WTC11 (cell line): ENCODE data around the gene SOS2. TPM values are rescaled to one million over a fixed set of nuclear protein-coding genes. Genes with fewer than 3 reads are reported as not detected.

Experiments used
- ATAC-seq: fragments of 200-7000 bp; cut with Tn5 transposase; 2 replicates; pipeline ENCODE4 v1.10.0; 2021; ENCODE audit warnings: mild to moderate bottlenecking, moderate library complexity
- CTCF ChIA-PET: fragments of 300-600 bp; sonication (Branson Sonifier 250); formaldehyde crosslinking; loops from one replicate; lab custom pipeline; 2021; ENCODE audit warnings: antibody characterized with exemption; lab: Charles Lee
- POLR2A ChIA-PET: fragments of 350-600 bp; sonication (Branson Sonifier 250); formaldehyde crosslinking; loops from one replicate; lab custom pipeline; 2021; ENCODE audit warnings: antibody characterized with exemption; lab: Charles Lee
- DNase-seq: peaks from one replicate; pipeline ENCODE4 v3.0.0; 2021; ENCODE audit warnings: low spot score
- H3K27ac Mint-ChIP-seq: 2 replicates; pipeline ENCODE4 v1.8.0; 2021; ENCODE audit warnings: mixed read lengths
- H3K27me3 Mint-ChIP-seq: 2 replicates; pipeline ENCODE4 v1.8.0; 2021; ENCODE audit warnings: low read depth, mild to moderate bottlenecking, moderate library complexity, mixed read lengths
- H3K36me3 Mint-ChIP-seq: 2 replicates; pipeline ENCODE4 v1.8.0; 2021; ENCODE audit warnings: mixed read lengths
- H3K4me1 Mint-ChIP-seq: 2 replicates; pipeline ENCODE4 v1.8.0; 2022; ENCODE audit warnings: mixed read lengths
- H3K4me3 Mint-ChIP-seq: 2 replicates; pipeline ENCODE4 v1.8.0; 2021; ENCODE audit warnings: mild to moderate bottlenecking, moderate library complexity, mixed read lengths
- H3K9me3 Mint-ChIP-seq: 2 replicates; pipeline ENCODE4 v1.8.0; 2021; ENCODE audit warnings: mixed read lengths
- AFF4 ChIP-seq: sonication (generic); formaldehyde crosslinking; IDR thresholded peaks from 2 replicates; pipeline ENCODE4 v1.8.1; 2023; ENCODE audit warnings: mild to moderate bottlenecking, missing genetic modification reagents, borderline replicate concordance
- AR ChIP-seq: fragments of 250-450 bp; sonication (Bioruptor Pico); IDR thresholded peaks from 2 replicates; pipeline ENCODE4 v1.9.0; 2021; ENCODE audit warnings: mild to moderate bottlenecking
- ATF6 ChIP-seq: sonication (generic); formaldehyde crosslinking; IDR thresholded peaks from 2 replicates; pipeline ENCODE4 v1.8.1; 2023; ENCODE audit warnings: mild to moderate bottlenecking, missing genetic modification reagents
- CREB1 ChIP-seq: sonication (generic); formaldehyde crosslinking; IDR thresholded peaks from 2 replicates; pipeline ENCODE4 v1.8.0; 2023; ENCODE audit warnings: mild to moderate bottlenecking, missing genetic modification reagents
- FOXP4 ChIP-seq: sonication (generic); formaldehyde crosslinking; IDR thresholded peaks from 2 replicates; pipeline ENCODE4 v1.8.0; 2022; ENCODE audit warnings: mild to moderate bottlenecking, missing genetic modification reagents
- GRHL2 ChIP-seq: fragments of 250-450 bp; sonication (Bioruptor Pico); IDR thresholded peaks from 2 replicates; pipeline ENCODE4 v1.8.0; 2022; ENCODE audit warnings: mild to moderate bottlenecking, moderate library complexity; ENCODE audit not compliant: insufficient replicate concordance, severe bottlenecking
- GTF2I ChIP-seq: fragments of 250-450 bp; sonication (Bioruptor Pico); conservative IDR thresholded peaks from 2 replicates; pipeline ENCODE4 v1.4.0; 2021; ENCODE audit warnings: mild to moderate bottlenecking
- JUN ChIP-seq: sonication (generic); formaldehyde crosslinking; IDR thresholded peaks from 2 replicates; pipeline ENCODE4 v1.8.0; 2023; ENCODE audit warnings: mild to moderate bottlenecking, missing genetic modification reagents
- NR1H2 ChIP-seq: sonication (generic); formaldehyde crosslinking; IDR thresholded peaks from 2 replicates; pipeline ENCODE4 v1.9.0; 2021; ENCODE audit warnings: mild to moderate bottlenecking, moderate library complexity, missing genetic modification reagents
- NR2C2 ChIP-seq: sonication (generic); formaldehyde crosslinking; IDR thresholded peaks from 2 replicates; pipeline ENCODE4 v1.8.0; 2022; ENCODE audit warnings: mild to moderate bottlenecking, missing genetic modification reagents
- TEAD4 ChIP-seq: sonication (generic); formaldehyde crosslinking; IDR thresholded peaks from 2 replicates; pipeline ENCODE4 v1.8.0; 2022; ENCODE audit warnings: mild to moderate bottlenecking, missing genetic modification reagents
- USF1 ChIP-seq: sonication (generic); formaldehyde crosslinking; IDR thresholded peaks from 2 replicates; pipeline ENCODE4 v1.8.0; 2022; ENCODE audit warnings: mild to moderate bottlenecking, missing genetic modification reagents
- ZNF423 ChIP-seq: fragments of 250-450 bp; sonication (Bioruptor Pico); IDR thresholded peaks from 2 replicates; pipeline ENCODE4 v2.1.2; 2022; ENCODE audit warnings: mild to moderate bottlenecking, moderate library complexity
- total RNA-seq: library from RNA; stranded (reverse); gene quantifications from 3 replicates; pipeline ENCODE4 v1.2.3, GENCODE V29; 2021

SOS2 gene
- total RNA-seq, 1 experiment from 2014 or later: 11.0 TPM

- TF ChIP-seq AFF4 (CRISPR knock-in tag): no peak
- TF ChIP-seq CREB1: no peak
- TF ChIP-seq NR1H2 (CRISPR knock-in tag): no peak
- TF ChIP-seq USF1 (CRISPR knock-in tag): no peak
- TF ChIP-seq JUN (CRISPR knock-in tag): no peak
Measured at GRCh38 chr14:50254248-50254647, 22.9 kb upstream of the SOS2 start (continued).

- Mint-ChIP-seq H3K4me3 (no peak overlapping the region), H3K27ac (no peak overlapping the region), H3K27me3 (no peaks in the 10 kb centered on the region)
- TF ChIP-seq ATF6 (no peak), USF1 (CRISPR knock-in tag) (no peak), ZNF423 (CRISPR knock-in tag) (no peak), GRHL2 (CRISPR knock-in tag) (no peak), GTF2I (CRISPR knock-in tag) (no peak), FOXP4 (no peak), TEAD4 (no peak), AR (CRISPR knock-in tag) (no peak), NR2C2 (0 out of 2 replicates have a peak, but pooled peaks have one; percentile 6)
- TF ChIP-seq, all 79 proteins: peak for 1
- ChIA-PET CTCF (interaction anchor here (1.4 kb wide), 1 partner anchor 12 kb away, joined by 3 read pairs; no protein-coding TSS in a partner anchor), POLR2A (no interaction called here)
- H3K9me3 Mint-ChIP-seq: peaks cover 12% of the 10 kb centered on the region
- DNase-seq (no peak), ATAC-seq (no peak)
- peaks cover 36% of the 10 kb centered on the region for H3K36me3 Mint-ChIP-seq
- H3K4me1 Mint-ChIP-seq: no peaks in the 10 kb centered on the region
Measured at GRCh38 chr14:50249136-50249775, 17.9 kb upstream of the SOS2 start.
